ENCODE measurements around the gene ESF1. TPM values are rescaled to one million over a fixed set of nuclear protein-coding genes. Genes with fewer than 3 reads are reported as not detected.

The ESF1 gene
- total and polyA plus RNA-seq, 9 of the 15 experiments (the other 6 are each of a cell fraction or from before 2014, with no cell fraction given) = 7.0 to 30.4 (median 18.6) TPM

DNA sequence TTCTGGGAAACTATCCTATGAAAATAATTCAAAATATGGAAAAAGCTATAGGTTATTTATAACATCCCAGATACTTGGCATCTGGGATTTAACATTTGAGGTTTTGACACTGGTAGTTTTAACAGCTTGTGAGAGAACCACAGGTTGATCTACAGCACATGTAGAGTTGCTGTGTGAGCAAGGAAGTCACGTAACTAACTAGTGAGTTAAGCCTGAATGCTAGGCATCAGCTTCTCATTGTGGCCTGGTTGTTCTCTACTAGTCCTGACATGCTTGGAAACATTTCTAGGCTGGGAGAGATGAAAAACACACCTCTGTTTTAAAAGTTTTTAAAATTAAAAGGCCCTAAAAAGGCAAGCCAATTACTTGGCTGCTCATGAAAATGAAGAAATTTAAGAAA is 28.2 kb downstream of the ESF1 start:
- FAIRE-seq = no peak
- in situ Hi-C loops (cut with MboI) = no loop called here
- TF ChIP-seq ZNF830 (CRISPR knock-in tag; IDR thresholded peaks at IDR 0.05) = no peak
- TF ChIP-seq CEBPG (CRISPR knock-in tag; IDR thresholded peaks at IDR 0.05) = no peak
- TF ChIP-seq CEBPG (tag; conservative IDR thresholded peaks at IDR 0.05 in 1 of 2, IDR thresholded peaks at IDR 0.05 in 1 of 2) = no peak
- TF ChIP-seq ASH1L (IDR thresholded peaks at IDR 0.05; ENCODE audit: borderline replicate concordance, low read depth, partially characterized antibody) = no peak
- TF ChIP-seq ZC3H11A (IDR thresholded peaks at IDR 0.05; ENCODE audit: low read depth, low read length) = no peak
- TF ChIP-seq ZNF354B (CRISPR knock-in tag; IDR thresholded peaks at IDR 0.05) = no peak
- TF ChIP-seq SLC30A9 (CRISPR knock-in tag; IDR thresholded peaks at IDR 0.05) = no peak
- no peak for TF ChIP-seq SMARCB1 (IDR thresholded peaks at IDR 0.05; ENCODE audit: insufficient read length, low read depth)
- TF ChIP-seq, protein P1, sequence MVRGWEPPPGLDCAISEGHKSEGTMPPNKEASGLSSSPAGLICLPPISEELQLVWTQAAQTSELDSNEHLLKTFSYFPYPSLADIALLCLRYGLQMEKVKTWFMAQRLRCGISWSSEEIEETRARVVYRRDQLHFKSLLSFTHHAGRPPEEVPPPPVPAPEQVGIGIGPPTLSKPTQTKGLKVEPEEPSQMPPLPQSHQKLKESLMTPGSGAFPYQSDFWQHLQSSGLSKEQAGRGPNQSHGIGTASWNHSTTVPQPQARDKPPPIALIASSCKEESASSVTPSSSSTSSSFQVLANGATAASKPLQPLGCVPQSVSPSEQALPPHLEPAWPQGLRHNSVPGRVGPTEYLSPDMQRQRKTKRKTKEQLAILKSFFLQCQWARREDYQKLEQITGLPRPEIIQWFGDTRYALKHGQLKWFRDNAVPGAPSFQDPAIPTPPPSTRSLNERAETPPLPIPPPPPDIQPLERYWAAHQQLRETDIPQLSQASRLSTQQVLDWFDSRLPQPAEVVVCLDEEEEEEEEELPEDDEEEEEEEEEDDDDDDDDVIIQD (CRISPR knock-in tag; IDR thresholded peaks at IDR 0.05) = no peak
- no peak for TF ChIP-seq TGIF2 (CRISPR knock-in tag; IDR thresholded peaks at IDR 0.05)
- TF ChIP-seq, protein P2, sequence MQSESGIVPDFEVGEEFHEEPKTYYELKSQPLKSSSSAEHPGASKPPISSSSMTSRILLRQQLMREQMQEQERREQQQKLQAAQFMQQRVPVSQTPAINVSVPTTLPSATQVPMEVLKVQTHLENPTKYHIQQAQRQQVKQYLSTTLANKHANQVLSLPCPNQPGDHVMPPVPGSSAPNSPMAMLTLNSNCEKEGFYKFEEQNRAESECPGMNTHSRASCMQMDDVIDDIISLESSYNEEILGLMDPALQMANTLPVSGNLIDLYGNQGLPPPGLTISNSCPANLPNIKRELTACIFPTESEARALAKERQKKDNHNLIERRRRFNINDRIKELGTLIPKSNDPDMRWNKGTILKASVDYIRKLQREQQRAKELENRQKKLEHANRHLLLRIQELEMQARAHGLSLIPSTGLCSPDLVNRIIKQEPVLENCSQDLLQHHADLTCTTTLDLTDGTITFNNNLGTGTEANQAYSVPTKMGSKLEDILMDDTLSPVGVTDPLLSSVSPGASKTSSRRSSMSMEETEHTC (IDR thresholded peaks at IDR 0.05) = no peak
- TF ChIP-seq, protein P3, sequence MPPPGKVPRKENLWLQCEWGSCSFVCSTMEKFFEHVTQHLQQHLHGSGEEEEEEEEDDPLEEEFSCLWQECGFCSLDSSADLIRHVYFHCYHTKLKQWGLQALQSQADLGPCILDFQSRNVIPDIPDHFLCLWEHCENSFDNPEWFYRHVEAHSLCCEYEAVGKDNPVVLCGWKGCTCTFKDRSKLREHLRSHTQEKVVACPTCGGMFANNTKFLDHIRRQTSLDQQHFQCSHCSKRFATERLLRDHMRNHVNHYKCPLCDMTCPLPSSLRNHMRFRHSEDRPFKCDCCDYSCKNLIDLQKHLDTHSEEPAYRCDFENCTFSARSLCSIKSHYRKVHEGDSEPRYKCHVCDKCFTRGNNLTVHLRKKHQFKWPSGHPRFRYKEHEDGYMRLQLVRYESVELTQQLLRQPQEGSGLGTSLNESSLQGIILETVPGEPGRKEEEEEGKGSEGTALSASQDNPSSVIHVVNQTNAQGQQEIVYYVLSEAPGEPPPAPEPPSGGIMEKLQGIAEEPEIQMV (tag; conservative IDR thresholded peaks at IDR 0.05; ENCODE audit: low read depth) = no peak

More for the DNA sequence above, 28.2 kb downstream of the ESF1 start:
- ATAC-seq (no peak), DNase-seq (ENCODE audit: extremely low read depth in 1 of 4, low spot score in 3 of 4) (no peak)
- Histone ChIP-seq H3K9me3 (replicated peaks; ENCODE audit: control insufficient read depth, insufficient read depth, low read depth, low read length) (no peaks in the 10 kb centered on the region), H3K4me1 (replicated peaks in 1 of 2; ENCODE audit: control insufficient read depth in 2 of 2, insufficient read depth in 2 of 2, low read length in 2 of 2) (no peaks in the 10 kb centered on the region), H3K4me2 (ENCODE audit: insufficient read depth, low read length) (no peak overlapping the region), H4K20me1 (replicated peaks; ENCODE audit: control insufficient read depth, insufficient read depth, low read length) (no peaks in the 10 kb centered on the region), H3K27me3 (ENCODE audit: control insufficient read depth in 2 of 2, insufficient read depth in 2 of 2, low read length in 2 of 2) (no peaks in the 10 kb centered on the region), H3K36me3 (ENCODE audit: control insufficient read depth, insufficient read depth, low read length) (peaks cover 65% of the 10 kb centered on the region; the same call in 2 of the 3 replicates), H2AFZ (ENCODE audit: low read depth, low read length) (no peak overlapping the region), H3K9me1 (ENCODE audit: control insufficient read depth, insufficient read depth, low read length) (no peaks in the 10 kb centered on the region), H3K27ac (ENCODE audit: extremely low read depth, low read depth, low read length) (no peak overlapping the region), H3K79me2 (ENCODE audit: control insufficient read depth, insufficient read depth, low read length) (no peaks in the 10 kb centered on the region), H3K4me3 (no peak overlapping the region), H3K9ac (ENCODE audit: insufficient read depth in 1 of 2, low read depth in 2 of 2, low read length in 2 of 2) (no peak overlapping the region)
- ChIA-PET POLR2A (no interaction called here), CTCF (ENCODE audit: low intra/inter-chr PET ratio) (no interaction called here)
- BruUV-seq (replicated peaks) = no TSS peak
- WGBS (ENCODE audit: insufficient coverage, low coverage, missing lambda C conversion rate) = 100% methylated on average over 1 of the region's 1 CpG
- intact Hi-C loops (cut with micrococcal nuclease) = no loop called here

All from K562 (cell line).